HuH-7.5 (cell line): ENCODE data around the gene NUP35.
A peak's percentile ranks its signal among the peaks of the same experiment; 100 is the strongest.

ENCODE experiments used
- DNase-seq: peaks from one replicate; pipeline ENCODE4 v3.0.0; 2011; ENCODE audit warnings: low spot score

Gene NUP35, protein sequence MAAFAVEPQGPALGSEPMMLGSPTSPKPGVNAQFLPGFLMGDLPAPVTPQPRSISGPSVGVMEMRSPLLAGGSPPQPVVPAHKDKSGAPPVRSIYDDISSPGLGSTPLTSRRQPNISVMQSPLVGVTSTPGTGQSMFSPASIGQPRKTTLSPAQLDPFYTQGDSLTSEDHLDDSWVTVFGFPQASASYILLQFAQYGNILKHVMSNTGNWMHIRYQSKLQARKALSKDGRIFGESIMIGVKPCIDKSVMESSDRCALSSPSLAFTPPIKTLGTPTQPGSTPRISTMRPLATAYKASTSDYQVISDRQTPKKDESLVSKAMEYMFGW

GRCh38 chr2:183124222-183124956 lies at the start of gene NUP35:
Gene NUP35 (plus strand): TSS chr2:183124443. CDS start chr2:183124458, 15 bp downstream.
- DNase-seq: peak; percentile 22

DNA sequence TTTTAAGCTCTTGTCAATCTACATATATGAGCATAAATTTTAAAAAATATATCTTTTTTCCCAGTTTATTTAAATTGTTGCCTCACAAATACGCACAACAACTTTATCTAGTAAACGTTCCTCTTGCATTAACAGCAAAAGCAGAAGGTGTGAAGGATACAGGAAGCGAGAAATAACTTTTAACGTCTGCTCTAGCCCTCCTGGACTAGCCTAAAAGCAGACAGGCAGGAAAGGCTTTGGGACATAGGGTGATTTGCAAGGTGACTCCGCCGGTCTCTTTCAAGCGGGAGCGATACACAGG lies 46.1 kb upstream of the NUP35 start:
- DNase-seq: peak; percentile 51

- DNase-seq: peak; percentile 77
Measured at GRCh38 chr2:183078464-183079138, 45.6 kb upstream of the NUP35 start, which contains the start of gene DUSP19. Gene DUSP19 (plus strand): TSS chr2:183078747. CDS start chr2:183078934, 187 bp downstream.

- no peak for DNase-seq
Measured at GRCh38 chr2:183079139-183079775, 45.0 kb upstream of the NUP35 start.

DNA sequence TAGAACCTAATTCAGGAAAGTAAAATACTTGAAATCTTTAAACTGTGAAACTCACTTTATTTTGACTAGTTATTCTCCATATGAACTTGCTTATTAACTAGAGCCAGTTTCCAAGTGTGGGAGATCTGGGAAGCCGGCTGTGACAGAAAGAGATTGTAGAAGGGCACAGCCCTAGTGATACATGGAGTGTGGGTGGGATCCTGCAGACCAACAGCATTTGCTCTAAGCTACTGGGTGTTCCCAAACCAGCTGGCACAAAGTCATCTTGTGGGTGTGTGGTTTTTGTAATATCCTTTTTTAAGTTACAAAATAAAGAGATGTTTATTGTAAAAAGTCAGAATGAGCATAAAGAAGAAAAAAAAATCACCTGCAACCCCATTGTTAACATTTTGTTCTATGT lies 42.3 kb upstream of the NUP35 start:
- DNase-seq: no peak

GRCh38 chr2:183088061-183088460 lies 36.2 kb upstream of the NUP35 start:
- no peak for DNase-seq

- no peak for DNase-seq
Measured at GRCh38 chr2:183089192-183089851, 34.9 kb upstream of the NUP35 start.

DNA sequence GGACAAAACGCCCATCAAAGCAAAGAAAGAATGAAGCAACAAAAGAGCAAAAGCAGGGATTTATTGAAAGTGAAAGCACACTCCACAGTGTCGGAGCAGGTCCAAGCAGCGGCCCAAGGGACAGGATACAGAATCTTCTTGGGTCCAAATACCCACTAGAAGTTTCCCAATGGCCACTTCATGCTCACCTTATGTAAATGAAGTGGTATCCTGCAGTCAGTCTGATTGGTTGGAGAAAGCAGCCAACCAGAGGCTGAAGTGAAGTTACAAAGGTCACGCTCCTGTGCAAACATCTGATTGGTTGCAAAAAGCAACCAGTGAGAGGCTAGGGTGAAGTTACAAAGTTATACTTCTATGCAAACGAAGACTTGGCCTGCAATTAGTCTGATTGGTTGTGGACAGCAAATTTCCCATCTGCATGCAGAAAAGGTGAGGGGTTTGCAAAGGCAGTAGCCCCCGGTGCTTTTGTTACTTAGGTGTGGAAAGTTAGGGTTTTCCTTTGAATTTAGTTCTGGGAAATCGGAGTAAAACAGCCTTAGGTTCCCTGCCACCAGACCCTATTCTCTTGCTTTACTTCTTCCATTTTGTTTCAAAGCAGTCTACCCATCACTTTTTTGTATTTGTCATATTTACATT lies 32.8 kb upstream of the NUP35 start:
- DNase-seq: no peak

- DNase-seq: no peak
Measured at GRCh38 chr2:183091954-183092345, 32.3 kb upstream of the NUP35 start.

DNA sequence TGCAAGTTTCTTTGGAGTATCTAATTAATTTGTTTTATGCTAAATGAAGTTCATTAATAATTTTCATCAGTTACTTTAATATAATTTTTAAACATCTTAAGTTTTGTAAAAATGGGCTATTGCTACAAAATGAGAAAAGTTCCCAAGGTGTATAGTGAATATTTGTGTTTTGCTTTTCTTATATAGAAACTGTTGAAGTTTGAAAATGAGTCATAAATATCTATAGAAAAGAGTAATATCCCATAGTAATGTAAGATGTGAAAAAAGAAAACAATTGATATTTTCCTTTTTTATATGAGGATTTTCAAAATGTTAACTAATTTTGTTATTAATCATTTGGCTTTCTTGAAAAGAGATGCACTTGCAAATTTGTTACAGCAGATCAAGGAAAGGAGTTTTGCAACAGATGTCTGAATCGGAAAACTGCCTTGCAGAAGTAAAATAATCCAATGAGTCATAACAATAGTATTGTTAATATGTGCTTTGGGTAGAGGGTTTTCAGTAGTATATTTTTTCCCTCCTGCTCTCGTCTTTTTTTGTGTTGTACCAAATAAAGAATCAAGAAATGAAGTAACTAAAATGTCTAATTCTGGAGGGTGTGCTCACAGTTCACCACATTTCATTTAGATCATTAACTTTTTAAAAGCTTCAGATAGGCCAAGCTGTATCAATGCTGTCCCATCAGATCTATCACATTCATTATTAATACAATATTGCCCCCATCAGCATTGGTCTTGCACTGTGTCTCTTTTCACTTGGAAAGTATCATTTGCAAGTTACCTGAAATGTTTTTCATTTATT lies 30.2 kb upstream of the NUP35 start:
- no peak for DNase-seq

GRCh38 chr2:183105402-183106134 lies 18.7 kb upstream of the NUP35 start:
- DNase-seq: no peak

DNA sequence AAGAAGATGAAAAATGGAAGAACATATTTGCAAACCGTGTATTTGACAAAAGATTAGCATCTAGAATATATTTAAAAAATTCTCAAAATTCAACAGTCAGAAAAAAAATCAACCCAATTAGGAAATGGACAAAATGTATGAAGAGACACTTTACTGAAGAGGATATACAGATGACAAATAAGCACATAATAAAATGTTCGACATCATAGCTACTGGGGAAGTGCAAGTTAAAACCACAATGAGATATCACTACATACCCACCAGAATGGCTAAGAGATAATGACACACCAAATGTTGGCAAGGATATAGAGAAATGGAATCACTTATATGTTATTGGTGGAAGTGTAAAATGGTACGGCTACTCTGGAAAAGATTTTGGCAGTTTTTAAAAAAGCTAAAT lies 11.7 kb upstream of the NUP35 start:
- no peak for DNase-seq

GRCh38 chr2:183113630-183114029 lies 10.6 kb upstream of the NUP35 start:
- DNase-seq: no peak

GRCh38 chr2:183117226-183117625 lies 7.0 kb upstream of the NUP35 start:
- no peak for DNase-seq

GRCh38 chr2:183123117-183123958 lies 905 bp upstream of the NUP35 start:
- DNase-seq: no peak

GRCh38 chr2:183123959-183124221 lies 353 bp upstream of the NUP35 start:
- DNase-seq: no peak

DNA sequence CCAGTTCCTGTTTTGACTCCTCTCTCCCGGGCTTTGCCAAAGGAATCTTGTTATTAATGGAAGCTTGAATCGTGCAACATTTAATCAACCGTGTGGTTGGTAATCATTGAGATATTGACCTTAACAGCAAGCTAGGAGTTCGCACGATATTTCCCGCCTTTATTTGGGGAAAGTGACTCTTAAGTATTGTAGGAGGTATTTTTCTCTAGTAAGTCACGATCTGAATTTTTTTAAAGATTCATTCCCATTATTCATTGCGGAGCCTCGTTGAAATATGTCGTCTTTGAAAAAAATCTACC lies 663 bp downstream of the NUP35 start:
- no peak for DNase-seq

GRCh38 chr2:183125659-183126341 lies 1.6 kb downstream of the NUP35 start:
- no peak for DNase-seq

DNA sequence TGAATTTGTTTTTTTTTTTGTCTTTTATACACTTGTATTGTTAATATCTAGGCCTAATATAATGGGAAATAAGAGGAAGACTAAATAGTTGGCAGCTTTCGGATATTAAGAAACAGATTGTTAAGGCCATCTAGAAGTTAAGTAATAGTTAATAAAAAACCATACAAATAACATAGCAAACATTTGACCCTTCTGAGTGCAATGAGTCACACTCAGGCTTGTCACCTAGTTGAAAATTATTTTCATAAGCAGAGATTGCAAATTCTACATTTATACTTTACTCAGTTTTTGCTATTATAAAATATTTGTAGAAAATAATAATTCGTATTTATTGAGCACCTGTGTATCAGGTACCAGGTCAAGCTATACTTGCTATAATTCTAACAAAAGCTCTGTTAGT lies 2.4 kb downstream of the NUP35 start:
- DNase-seq: no peak
